Lung (tissue), 12 donors: ENCODE results near the gene MRPS27. TPM values are rescaled to one million over a fixed set of nuclear protein-coding genes. Genes with fewer than 3 reads are reported as not detected.

ENCODE experiments used
- ATAC-seq: fragments of 200-7000 bp; cut with Tn5 transposase; one replicate; pipeline ENCODE4 v1.9.1; 2020; ENCODE audit warnings: moderate number of reproducible peaks; ENCODE audit not compliant: insufficient read depth, low FRiP score
- DNase-seq, 3 donors: peaks; one replicate each; pipeline ENCODE4 v3.0.0-alpha.2; 2013 to 2017
- H3K27ac ChIP-seq, 2 donors: one replicate each; pipeline ENCODE4 v1.5.1; 2013; ENCODE audit warnings: mild to moderate bottlenecking in 2 of 2, moderate library complexity in 2 of 2, control low read depth in 1 of 2, inconsistent platforms in 1 of 2, low read depth in 1 of 2, low read length in 1 of 2
- H3K27me3 ChIP-seq, 3 donors: one replicate each; pipeline ENCODE4 v1.5.1; 2013; ENCODE audit warnings: low read length in 2 of 3; ENCODE audit not compliant: control insufficient read depth in 3 of 3, insufficient read depth in 3 of 3
- H3K36me3 ChIP-seq, 4 donors: one replicate each; pipeline ENCODE4 v1.5.1; 2013; ENCODE audit warnings: low read length in 4 of 4, mild to moderate bottlenecking in 1 of 4, moderate library complexity in 1 of 4; ENCODE audit not compliant: control insufficient read depth in 4 of 4, insufficient read depth in 4 of 4
- H3K4me1 ChIP-seq, 5 donors: one replicate each; pipeline ENCODE4 v1.5.1; 2013; ENCODE audit warnings: low read length in 5 of 5, mild to moderate bottlenecking in 2 of 5, moderate library complexity in 1 of 5; ENCODE audit not compliant: control insufficient read depth in 5 of 5, insufficient read depth in 5 of 5
- H3K4me3 ChIP-seq: one replicate; pipeline ENCODE4 v1.5.1; 2013; ENCODE audit warnings: mild to moderate bottlenecking, control low read depth, moderate library complexity
- H3K9ac ChIP-seq, 2 donors: one replicate each; pipeline ENCODE4 v1.5.1; 2013; ENCODE audit warnings: low read length in 2 of 2, control low read depth in 1 of 2; ENCODE audit not compliant: insufficient read depth in 1 of 2
- H3K9me3 ChIP-seq, 4 donors: one replicate each; pipeline ENCODE4 v1.5.1; 2013; ENCODE audit warnings: low read length in 3 of 4, mild to moderate bottlenecking in 1 of 4, moderate library complexity in 1 of 4; ENCODE audit not compliant: control insufficient read depth in 4 of 4, insufficient read depth in 3 of 4
- WGBS, 2 donors: extraction: QIAGEN DNeasy Blood & Tissue Kit; methylation state at CpG; one replicate each; pipeline ENCODE4 v1.1.7; 2013; 5-methylcytosine and 5-hydroxymethylcytosine counted together
- polyA plus RNA-seq, 2 donors: library from polyadenylated mRNA; stranded (reverse); fragments of 200-250 nt; gene quantifications; one replicate each; pipeline ENCODE4 v1.2.1, GENCODE V29; 2013
- total RNA-seq, 2 donors: library from RNA; depleted of rRNA in 1 of 2; stranded (reverse); fragments of >200 nt in 1 of 2; gene quantifications; one replicate each; pipeline ENCODE4 v1.2.1, GENCODE V29; 2014 to 2021
- TF ChIP-seq, protein P1 (sequence below): IDR thresholded peaks from 2 replicates; pipeline ENCODE4 v1.5.1; 2012; ENCODE audit warnings: mild to moderate bottlenecking; ENCODE audit errors: control extremely low read depth, extremely low read depth
- donor health status: control.
- donor health status: control.
- donor health status: Bipolar disorder and iron deficiency.
- donor health status: healthy.
- donor health status: DM: yes; HTN: yes; CAD: no.

MRPS27 gene
- total and polyA plus RNA-seq, 4 donors = 18.8 to 84.8 (median 32.7) TPM

DNA sequence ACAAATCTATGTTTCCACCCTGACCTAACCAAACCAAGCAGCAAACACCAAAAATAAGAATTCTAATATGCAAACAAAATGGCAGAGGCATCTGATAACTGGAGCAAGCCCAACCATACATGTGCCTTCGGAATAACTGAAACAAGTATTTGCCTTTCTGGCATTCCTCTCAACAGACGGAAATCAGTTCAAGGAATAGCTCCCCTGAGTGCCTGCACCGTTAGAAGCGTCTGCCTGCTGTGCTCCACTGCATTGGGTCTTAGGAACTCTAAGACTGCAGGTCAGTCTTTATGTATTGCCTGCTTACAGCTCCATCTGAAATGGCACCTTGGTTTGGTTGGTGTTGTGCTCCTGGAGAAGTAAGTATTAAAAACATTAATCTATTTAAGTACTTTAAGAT is 98.5 kb downstream of the MRPS27 start:
- WGBS, 2 donors = 79 to 87% methylated on average over 4 of the region's 4 CpGs
- TF ChIP-seq, protein P1, sequence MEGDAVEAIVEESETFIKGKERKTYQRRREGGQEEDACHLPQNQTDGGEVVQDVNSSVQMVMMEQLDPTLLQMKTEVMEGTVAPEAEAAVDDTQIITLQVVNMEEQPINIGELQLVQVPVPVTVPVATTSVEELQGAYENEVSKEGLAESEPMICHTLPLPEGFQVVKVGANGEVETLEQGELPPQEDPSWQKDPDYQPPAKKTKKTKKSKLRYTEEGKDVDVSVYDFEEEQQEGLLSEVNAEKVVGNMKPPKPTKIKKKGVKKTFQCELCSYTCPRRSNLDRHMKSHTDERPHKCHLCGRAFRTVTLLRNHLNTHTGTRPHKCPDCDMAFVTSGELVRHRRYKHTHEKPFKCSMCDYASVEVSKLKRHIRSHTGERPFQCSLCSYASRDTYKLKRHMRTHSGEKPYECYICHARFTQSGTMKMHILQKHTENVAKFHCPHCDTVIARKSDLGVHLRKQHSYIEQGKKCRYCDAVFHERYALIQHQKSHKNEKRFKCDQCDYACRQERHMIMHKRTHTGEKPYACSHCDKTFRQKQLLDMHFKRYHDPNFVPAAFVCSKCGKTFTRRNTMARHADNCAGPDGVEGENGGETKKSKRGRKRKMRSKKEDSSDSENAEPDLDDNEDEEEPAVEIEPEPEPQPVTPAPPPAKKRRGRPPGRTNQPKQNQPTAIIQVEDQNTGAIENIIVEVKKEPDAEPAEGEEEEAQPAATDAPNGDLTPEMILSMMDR = no peak
- Histone ChIP-seq H3K36me3 (peaks cover 27 to 53% (median 45%) of the 10 kb centered on the region in 4 donors), H3K9ac (no peak overlapping the region), H3K4me3 (no peak overlapping the region), H3K4me1 (peaks cover 0 to 2% (median 0%) of the 10 kb centered on the region in 5 donors), H3K27ac (no peak overlapping the region), H3K27me3 (no peaks in the 10 kb centered on the region), H3K9me3 (no peaks in the 10 kb centered on the region)
- ATAC-seq = no peak
- DNase-seq = no peak

DNA sequence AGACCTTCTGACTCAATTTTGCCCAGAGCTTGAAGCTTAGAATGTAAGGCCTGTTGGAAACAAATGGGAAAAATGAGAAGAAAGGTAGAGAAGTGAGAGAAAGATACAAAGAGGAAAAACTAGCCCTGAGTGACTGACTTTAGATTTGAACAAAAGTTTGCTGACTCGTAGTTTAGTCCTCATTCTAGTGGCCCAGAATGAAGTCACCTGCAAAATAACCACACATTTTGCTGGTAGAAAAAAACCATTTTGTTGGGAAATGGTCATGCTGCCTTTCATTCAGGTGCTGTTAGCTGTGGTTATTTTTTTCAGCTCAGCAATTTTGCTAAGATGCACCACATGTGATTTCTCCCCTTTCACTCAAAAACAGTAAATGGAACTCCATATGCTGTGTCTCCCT is 98.9 kb downstream of the MRPS27 start:
- TF ChIP-seq, protein P1 = no peak
- H3K27ac ChIP-seq = no peak overlapping the region
- ATAC-seq (no peak), DNase-seq (no peak)
- H3K27me3 ChIP-seq = no peaks in the 10 kb centered on the region
- no peak overlapping the region for H3K4me3 ChIP-seq
- no peaks in the 10 kb centered on the region for H3K9me3 ChIP-seq
- H3K4me1 ChIP-seq = peaks cover 0 to 2% (median 0%) of the 10 kb centered on the region in 5 donors
- H3K36me3 ChIP-seq = peaks cover 27 to 52% (median 43%) of the 10 kb centered on the region in 4 donors
- H3K9ac ChIP-seq = no peak overlapping the region
- WGBS, 2 donors = 98 to 100% methylated on average over 1 of the region's 1 CpG

DNA sequence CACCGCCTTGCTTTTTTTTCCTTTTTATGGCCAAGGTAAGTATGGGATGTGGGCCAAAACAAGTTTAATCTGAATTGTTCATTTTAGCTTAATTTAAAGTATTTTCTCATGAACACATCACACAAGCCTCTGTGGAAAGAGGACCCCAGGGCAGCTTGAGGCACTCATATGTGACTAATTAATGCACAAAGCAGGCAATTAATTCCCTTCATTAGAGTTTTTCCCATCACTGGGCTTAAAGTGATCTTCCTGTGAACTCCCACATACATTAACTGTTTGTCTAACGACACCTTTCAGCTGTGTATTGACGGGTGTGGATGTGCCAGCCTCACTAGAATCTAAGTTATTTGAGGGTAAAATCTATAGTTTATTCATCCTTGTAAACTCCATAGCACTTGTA is 103.3 kb downstream of the MRPS27 start:
- H3K4me1 ChIP-seq = peaks cover 0 to 2% (median 0%) of the 10 kb centered on the region in 5 donors

More for the DNA sequence above, 103.3 kb downstream of the MRPS27 start:
- ATAC-seq (no peak), DNase-seq (no peak)
- Histone ChIP-seq H3K36me3 (peaks cover 12 to 33% (median 25%) of the 10 kb centered on the region in 4 donors), H3K4me3 (no peak overlapping the region), H3K27me3 (no peaks in the 10 kb centered on the region), H3K9me3 (no peaks in the 10 kb centered on the region), H3K9ac (no peak overlapping the region), H3K27ac (no peak overlapping the region)
- 96 to 98% methylated on average over 3 of the region's 3 CpGs for WGBS, 2 donors
- TF ChIP-seq, protein P1 = no peak
